ENCODE data around the gene FAM177B.

FAM177B gene

DNA sequence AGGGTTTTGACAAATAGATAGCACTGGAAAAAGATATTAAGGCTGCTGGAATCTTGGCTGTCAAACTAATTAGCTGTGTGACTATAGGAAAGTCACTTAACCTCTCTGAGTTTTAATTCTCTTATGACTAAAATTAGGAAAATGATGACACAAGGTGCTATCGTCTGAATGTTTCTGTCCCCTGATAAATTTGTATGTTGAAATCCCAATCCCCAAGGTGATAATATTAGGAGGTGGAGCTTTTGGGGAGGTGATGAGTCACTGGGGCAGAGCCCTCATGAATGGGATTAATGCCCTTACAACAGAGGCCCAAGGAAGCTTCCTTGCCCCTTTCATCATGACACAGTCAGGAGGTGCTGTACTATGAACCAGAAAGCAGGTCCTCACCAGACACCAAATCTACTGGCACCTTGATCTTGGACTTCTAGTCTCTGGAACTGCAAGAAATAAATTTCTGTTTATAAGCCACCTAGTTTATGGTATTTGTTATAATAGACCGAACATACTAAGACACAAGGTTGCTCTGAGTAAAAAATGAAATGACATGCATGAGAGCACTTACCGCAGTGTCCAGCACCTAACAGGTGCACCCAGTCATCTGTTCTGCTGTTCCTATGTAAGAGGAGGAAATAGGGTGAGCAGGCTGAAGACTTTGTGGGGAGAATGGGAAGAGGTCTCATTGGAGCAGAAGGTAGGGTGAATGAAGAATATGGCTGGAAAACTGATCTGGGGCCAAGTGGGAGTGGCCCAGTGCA lies 51.6 kb downstream of the FAM177B start:
- no peak for DNase-seq

DNA sequence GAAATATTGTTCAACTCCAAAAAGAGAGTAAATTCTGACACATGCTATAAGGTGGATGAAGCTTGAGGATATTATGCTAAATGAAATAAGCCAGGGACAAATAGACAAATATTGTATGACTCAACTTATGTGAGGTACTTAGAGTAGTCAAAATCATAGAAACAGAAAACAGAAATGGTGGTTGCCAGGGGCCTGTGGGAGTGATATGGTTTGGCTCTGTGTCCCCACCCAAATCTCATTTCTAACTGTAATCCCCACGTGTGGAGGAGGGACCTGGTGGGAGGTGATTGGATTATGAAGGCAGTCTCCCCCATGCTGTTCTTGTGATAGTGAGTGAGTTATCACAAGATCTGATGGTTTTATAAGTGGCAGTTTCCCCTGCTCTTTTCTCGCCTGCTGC lies 53.1 kb downstream of the FAM177B start:
- DNase-seq = no peak

DNA sequence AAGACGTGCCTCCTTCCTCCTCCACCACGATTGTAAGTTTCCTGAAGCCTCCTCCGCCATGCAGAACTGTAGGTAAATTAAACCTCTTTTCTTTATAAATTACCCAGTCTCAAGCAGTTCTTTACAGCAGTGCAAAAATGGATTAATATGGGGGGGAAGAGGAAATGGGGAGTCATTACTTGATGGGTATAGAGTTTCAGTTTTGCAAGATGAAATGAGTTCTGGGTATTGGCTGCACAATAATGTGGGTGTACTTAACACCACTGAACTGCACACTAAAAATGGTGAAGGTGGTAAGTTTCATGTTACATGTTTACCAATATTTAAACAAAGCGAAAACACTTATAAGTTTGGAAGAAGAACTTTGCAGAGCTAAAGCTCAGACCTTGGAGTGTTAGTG lies 53.5 kb downstream of the FAM177B start:
- no peak for DNase-seq

DNA sequence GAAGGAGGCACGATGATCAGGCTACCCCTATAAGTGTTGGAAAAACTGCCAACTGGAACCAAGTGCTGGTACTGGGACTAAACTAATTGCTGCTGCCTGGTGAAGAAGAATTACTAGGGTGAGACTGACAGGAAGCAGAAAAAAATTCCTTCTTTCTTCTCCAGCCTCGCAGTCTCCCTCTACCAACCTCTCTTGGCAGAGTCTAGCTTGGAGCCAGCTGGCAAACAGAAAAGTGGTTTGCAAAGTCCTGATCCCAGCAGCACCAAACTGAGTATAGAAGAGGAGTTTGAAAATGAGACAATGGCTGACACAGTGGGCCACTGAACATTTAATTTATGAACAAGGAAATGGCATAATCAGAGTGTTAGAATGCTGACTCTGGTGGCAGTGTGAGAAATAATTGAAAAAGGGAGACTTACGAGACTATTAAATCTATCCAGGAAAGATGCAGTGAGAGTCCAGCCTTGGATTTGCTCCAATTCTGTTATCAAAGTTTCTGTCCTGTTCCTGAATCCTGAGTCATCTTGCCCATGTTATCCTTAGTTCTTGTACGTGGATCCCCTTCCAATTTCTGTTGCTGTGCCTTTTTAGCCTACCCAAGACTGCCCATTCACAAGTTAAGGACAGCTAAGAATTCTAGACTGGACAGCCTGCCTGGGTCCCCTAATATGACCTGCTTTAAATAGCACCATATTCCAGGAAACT lies 54.2 kb downstream of the FAM177B start:
- no peak for DNase-seq

DNA sequence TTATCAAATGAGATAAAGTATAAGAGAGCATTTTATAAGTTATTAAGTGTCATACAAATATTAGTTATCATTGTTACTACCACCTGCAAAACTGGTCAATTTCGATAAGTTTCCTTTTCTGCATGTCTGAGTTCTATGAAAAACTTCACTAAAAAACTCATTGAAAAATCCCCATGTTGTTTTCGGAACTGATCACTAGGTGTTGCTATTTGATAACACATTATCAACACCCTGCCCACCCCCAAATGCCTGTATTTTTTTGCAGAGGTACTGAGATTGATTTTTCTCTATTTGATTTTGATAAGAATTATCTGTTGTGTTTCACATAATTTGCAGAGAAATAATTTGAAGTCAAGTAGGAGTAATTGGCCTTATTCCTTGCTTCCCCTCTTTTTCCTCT lies 55.7 kb downstream of the FAM177B start:
- peak in 1 of 2 donors; percentile 17 for DNase-seq

DNA sequence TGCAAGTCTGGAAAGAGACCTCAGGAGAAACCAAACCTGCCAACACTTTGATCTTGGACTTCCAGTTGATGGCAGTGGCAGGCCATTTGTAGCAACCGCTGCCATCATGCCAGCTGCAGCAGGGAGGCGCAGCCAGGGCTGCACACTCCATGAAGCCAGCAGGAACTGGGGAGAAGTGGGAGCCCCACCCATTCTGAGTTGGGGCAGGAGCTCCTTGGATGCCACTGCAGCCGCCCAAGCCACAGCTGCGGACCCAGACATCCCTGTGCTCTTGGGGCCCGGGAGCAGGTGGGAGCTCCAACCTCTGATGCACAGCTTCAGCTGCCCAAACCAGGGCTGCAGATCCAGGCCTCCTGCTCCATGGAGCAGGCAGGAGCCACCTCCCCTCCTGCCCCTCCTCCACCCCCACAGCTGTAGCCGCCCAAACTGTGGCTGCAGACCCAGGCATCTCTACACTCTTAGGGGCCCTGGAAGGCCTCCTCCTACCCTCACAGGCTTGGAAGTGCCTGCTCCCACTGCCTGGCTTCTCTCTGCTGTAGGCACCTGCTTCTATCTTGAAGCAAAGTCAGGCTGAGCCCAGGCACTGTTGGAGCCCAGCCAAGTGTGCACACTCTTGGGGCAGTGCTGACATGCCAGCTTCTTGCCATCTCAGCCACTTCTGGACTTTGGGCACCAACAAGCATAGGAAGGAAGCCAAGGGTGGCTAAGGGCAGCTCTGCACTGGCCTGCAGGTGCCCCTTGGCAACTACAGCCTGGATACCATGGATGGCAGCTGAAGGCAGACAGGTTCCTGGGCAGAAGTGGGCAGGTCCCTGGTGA lies 57.9 kb downstream of the FAM177B start:
- no peak for DNase-seq

DNA sequence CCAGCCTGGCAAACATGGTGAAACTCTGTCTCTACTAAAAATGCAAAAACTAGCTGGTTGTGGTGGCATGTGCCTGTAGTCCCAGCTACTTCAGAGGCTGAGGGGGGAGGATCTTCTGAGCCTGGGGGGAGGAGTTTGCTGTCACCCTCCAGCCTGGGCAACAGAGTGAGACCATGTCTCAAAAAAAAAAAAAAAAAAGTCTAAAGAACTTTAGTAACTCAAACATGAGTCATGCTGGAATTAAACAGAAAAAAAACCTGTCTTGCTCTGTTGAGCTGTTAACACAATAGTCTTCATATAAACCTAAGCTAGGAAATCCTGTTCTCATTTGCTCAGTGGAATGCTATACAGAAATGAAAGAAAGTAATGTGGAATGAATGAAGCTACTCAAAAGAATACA lies 61.1 kb downstream of the FAM177B start:
- DNase-seq = peak in 1 of 2 donors; percentile 12

DNA sequence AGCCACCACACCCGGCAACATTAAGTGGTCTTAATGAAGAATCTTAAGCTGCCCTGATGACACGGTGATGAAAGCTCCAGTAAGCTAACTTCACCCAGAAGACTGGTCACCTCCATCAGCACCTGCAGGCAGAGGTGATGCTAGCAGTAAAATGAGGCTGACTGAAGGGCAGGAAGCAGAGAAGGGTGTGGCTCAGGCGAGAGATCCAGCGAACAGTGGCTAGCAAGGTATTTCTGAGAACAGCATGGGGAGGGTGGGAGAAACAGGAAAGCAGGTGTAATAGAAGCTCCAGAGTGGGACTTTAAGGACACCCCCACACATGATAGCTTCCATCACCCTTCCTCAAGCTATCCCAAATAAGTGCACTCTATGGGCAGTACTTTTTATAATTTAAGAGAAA lies 62.0 kb downstream of the FAM177B start:
- no peak for DNase-seq

Measured in CD4-positive, alpha-beta T cell treated with Interleukin-1 beta for 1 hour (primary cell).